Caco-2 (cell line): ENCODE measurements around the gene ATP5MC2. TPM values are rescaled to one million over a fixed set of nuclear protein-coding genes. Genes with fewer than 3 reads are reported as not detected.

Experiments
- BruUV-seq: library from RNA; stranded (reverse); fragments of 400-500 nt; replicated peaks from 2 replicates; lab custom pipeline; 2021; lab: Mats Ljungman, UMichigan
- CTCF ChIA-PET: fragments of 300-600 bp; sonication (Branson Sonifier 250); formaldehyde crosslinking; loops from one replicate; lab custom pipeline; 2022; ENCODE audit warnings: antibody characterized with exemption; lab: Charles Lee
- POLR2A ChIA-PET: fragments of 300-600 bp; sonication (Branson Sonifier 250); formaldehyde crosslinking; loops from one replicate; lab custom pipeline; 2022; ENCODE audit warnings: antibody characterized with exemption; lab: Charles Lee
- DNase-seq, 2 experiments: peaks; one replicate each; pipeline versions ENCODE4 v3.0.0 to v3.0.0-alpha.2; 2020 to 2022
- H3K27me3 ChIP-seq: replicated peaks from 2 replicates; pipeline ENCODE4 v1.6.0; 2011; ENCODE audit warnings: low read length; ENCODE audit not compliant: control insufficient read depth, insufficient read depth
- H3K36me3 ChIP-seq: 2 replicates; pipeline ENCODE4 v1.5.1; 2011; ENCODE audit warnings: low read length; ENCODE audit not compliant: control insufficient read depth, insufficient read depth
- H3K4me1 ChIP-seq: fragments of 250-450 bp; sonication (Bioruptor Pico); 2 replicates; pipeline ENCODE4 v1.5.1; 2020; ENCODE audit warnings: mild to moderate bottlenecking
- H3K4me3 ChIP-seq: 2 replicates; pipeline ENCODE4 v1.5.1; 2011; ENCODE audit warnings: low read depth, mild to moderate bottlenecking, control low read depth, low read length
- H3K9me3 ChIP-seq: fragments of 250-450 bp; sonication (Bioruptor Pico); 2 replicates; pipeline ENCODE4 v1.5.1; 2020; ENCODE audit warnings: mild to moderate bottlenecking, moderate library complexity
- H3K27ac Mint-ChIP-seq: one replicate; pipeline ENCODE4 v1.8.0; 2022; ENCODE audit warnings: mixed read lengths; ENCODE audit not compliant: unreplicated experiment
- H3K27me3 Mint-ChIP-seq: one replicate; pipeline ENCODE4 v1.8.0; 2022; ENCODE audit warnings: mixed read lengths; ENCODE audit not compliant: insufficient read depth, unreplicated experiment
- H3K36me3 Mint-ChIP-seq: one replicate; pipeline ENCODE4 v1.8.0; 2022; ENCODE audit warnings: mild to moderate bottlenecking, mixed read lengths; ENCODE audit not compliant: insufficient read depth, unreplicated experiment
- H3K4me1 Mint-ChIP-seq: one replicate; pipeline ENCODE4 v1.8.0; 2022; ENCODE audit warnings: low read depth, mixed read lengths; ENCODE audit not compliant: unreplicated experiment
- H3K4me3 Mint-ChIP-seq: one replicate; pipeline ENCODE4 v1.8.0; 2022; ENCODE audit warnings: mild to moderate bottlenecking, moderate library complexity, mixed read lengths; ENCODE audit not compliant: unreplicated experiment
- H3K9me3 Mint-ChIP-seq: one replicate; pipeline ENCODE4 v1.8.0; 2022; ENCODE audit warnings: mixed read lengths; ENCODE audit not compliant: unreplicated experiment
- CTCF ChIP-seq, 2 experiments: fragments of 200-600 bp in 1 of 2; IDR thresholded peaks; 1 replicate in 1 of 2; 2 replicates in 1 of 2; pipeline versions ENCODE4 v1.5.1 to v1.8.0; 2011 to 2022; ENCODE audit warnings: antibody characterized with exemption in 1 of 2, control low read depth in 1 of 2, inconsistent platforms in 1 of 2, low read depth in 1 of 2, low read length in 1 of 2, mild to moderate bottlenecking in 1 of 2, moderate library complexity in 1 of 2; ENCODE audit not compliant: insufficient read depth in 1 of 2, severe bottlenecking in 1 of 2, unreplicated experiment in 1 of 2
- intact Hi-C: fragments of 100-400 bp; cut with micrococcal nuclease; formaldehyde crosslinking; loops from one replicate; pipeline ENCODE4 v1.10.0; 2022; ENCODE audit not compliant: unreplicated experiment
- total RNA-seq: library from RNA; stranded (reverse); gene quantifications from 2 replicates; pipeline ENCODE4 v1.2.3, GENCODE V29; 2022

The ATP5MC2 gene
- total RNA-seq, 1 experiment from 2014 or later: 160 TPM

GRCh38 chr12:53625946-53626701, 49.8 kb downstream of the ATP5MC2 start, which contains the start of gene ATF7:
TSS of gene ATF7 (minus strand) at chr12:53626382. CDS start at chr12:53601000, 25,382 bp downstream.
- Mint-ChIP-seq H3K4me1 (peaks cover 27% of the 10 kb centered on the region), H3K9me3 (no peaks in the 10 kb centered on the region), H3K4me3 (peak within 1 kb of the TSS; percentile 100), H3K36me3 (peaks cover 15% of the 10 kb centered on the region), H3K27me3 (no peaks in the 10 kb centered on the region), H3K27ac (peak within 1 kb of the TSS; percentile 91)
- H3K9me3 ChIP-seq: no peaks in the 10 kb centered on the region
- intact Hi-C loops: loop anchor here (1.0 kb wide), 1 partner anchor 50 kb away; the partner anchor contains the start of gene ATP5MC2
- peak; percentile 98 to 99 for DNase-seq
- H3K4me3 ChIP-seq: peak within 1 kb of the TSS; percentile 73
- POLR2A ChIA-PET: interaction anchor here (0.5 to 1.5 kb wide), 3 partner anchors 14 to 166 kb away, joined by 3 to 8 read pairs (median 6); partner anchors contain the start of gene ATP5MC2
- peaks cover 12% of the 10 kb centered on the region for H3K4me1 ChIP-seq
- no peaks in the 10 kb centered on the region for H3K27me3 ChIP-seq
- no peaks in the 10 kb centered on the region for H3K36me3 ChIP-seq
- CTCF ChIA-PET: interaction anchor here (0.7 to 2.4 kb wide), 5 partner anchors 49 to 381 kb away, joined by 3 to 14 read pairs (median 7); partner anchors contain the start of gene ATP5MC2
- no TSS peak for BruUV-seq
- no peak for TF ChIP-seq CTCF (IDR thresholded peaks at IDR 0.05; ENCODE audit: insufficient read depth in 1 of 2, low read depth in 1 of 2, low read length in 1 of 2, severe bottlenecking in 1 of 2, unreplicated experiment in 1 of 2)

GRCh38 chr12:53625373-53625945, 50.4 kb downstream of the ATP5MC2 start:
- TSS peak; percentile 39 for BruUV-seq
- Histone ChIP-seq H3K4me3 (peak overlapping the region; percentile 73), H3K27me3 (no peaks in the 10 kb centered on the region), H3K9me3 (no peaks in the 10 kb centered on the region), H3K36me3 (no peaks in the 10 kb centered on the region), H3K4me1 (peaks cover 12% of the 10 kb centered on the region)
- POLR2A ChIA-PET: interaction anchor here (0.5 to 1.5 kb wide), 3 partner anchors 15 to 1347 kb away, joined by 6 to 11 read pairs (median 8); partner anchors contain the start of gene ATP5MC2
- no peak for DNase-seq
- no peak for TF ChIP-seq CTCF (IDR thresholded peaks at IDR 0.05; ENCODE audit: insufficient read depth in 1 of 2, low read depth in 1 of 2, low read length in 1 of 2, severe bottlenecking in 1 of 2, unreplicated experiment in 1 of 2)
- peaks cover 15% of the 10 kb centered on the region for H3K36me3 Mint-ChIP-seq
- H3K27me3 Mint-ChIP-seq: no peaks in the 10 kb centered on the region
- H3K27ac Mint-ChIP-seq: peak overlapping the region; percentile 91
- peaks cover 27% of the 10 kb centered on the region for H3K4me1 Mint-ChIP-seq
- H3K9me3 Mint-ChIP-seq: no peaks in the 10 kb centered on the region
- CTCF ChIA-PET: interaction anchor here (0.7 to 2.4 kb wide), 5 partner anchors 50 to 381 kb away, joined by 3 to 14 read pairs (median 7); partner anchors contain the start of gene ATP5MC2
- peak overlapping the region; percentile 100 for H3K4me3 Mint-ChIP-seq
- intact Hi-C loops: no loop called here

GRCh38 chr12:53624956-53625355, 50.9 kb downstream of the ATP5MC2 start:
- Mint-ChIP-seq H3K9me3 (no peaks in the 10 kb centered on the region), H3K27ac (peak overlapping the region; percentile 91), H3K4me3 (peak overlapping the region; percentile 100), H3K4me1 (peaks cover 27% of the 10 kb centered on the region), H3K36me3 (peaks cover 15% of the 10 kb centered on the region), H3K27me3 (no peaks in the 10 kb centered on the region)
- H3K9me3 ChIP-seq: no peaks in the 10 kb centered on the region
- no TSS peak for BruUV-seq
- CTCF ChIA-PET: interaction anchor here (1.1 to 2.4 kb wide), 3 partner anchors 50 to 204 kb away, joined by 3 to 14 read pairs (median 7); partner anchors contain the start of gene ATP5MC2
- H3K4me1 ChIP-seq: peaks cover 12% of the 10 kb centered on the region
- POLR2A ChIA-PET: interaction anchor here (0.6 to 1.5 kb wide), 2 partner anchors 51 to 1346 kb away, joined by 8 to 11 read pairs; partner anchors contain the start of gene ATP5MC2
- no peak for DNase-seq
- no peak for TF ChIP-seq CTCF (IDR thresholded peaks at IDR 0.05; ENCODE audit: insufficient read depth in 1 of 2, low read depth in 1 of 2, low read length in 1 of 2, severe bottlenecking in 1 of 2, unreplicated experiment in 1 of 2)
- no peaks in the 10 kb centered on the region for H3K36me3 ChIP-seq
- no peaks in the 10 kb centered on the region for H3K27me3 ChIP-seq
- H3K4me3 ChIP-seq: peak overlapping the region; percentile 73
- intact Hi-C loops: no loop called here
